CD4-positive, CD25-positive, alpha-beta regulatory T cell (primary cell): ENCODE data around the gene RAB11FIP5. TPM values are rescaled to one million over a fixed set of nuclear protein-coding genes. Genes with fewer than 3 reads are reported as not detected.
A peak's percentile ranks its signal among the peaks of the same experiment; 100 is the strongest.
"Not testable (repeated sequence)": the region's sequence is repeated elsewhere in the genome, so short reads cannot be mapped to it uniquely, and the experiment has no call there.

Source experiments
- ATAC-seq, 2 donors: fragments of 150-1000 bp; cut with Tn5 transposase; one replicate each; pipeline ENCODE4 v1.10.0; 2021; ENCODE audit warnings: low read depth in 2 of 2, moderate number of reproducible peaks in 2 of 2, moderate library complexity in 1 of 2
- DNase-seq, 3 donors: peaks; one replicate each; pipeline versions ENCODE4 v3.0.0 to v3.0.0-alpha.2; 2012 to 2022; ENCODE audit warnings: mixed read lengths in 1 of 3
- H3K27ac ChIP-seq: one replicate; pipeline ENCODE4 v1.7.0; 2013; ENCODE audit warnings: mild to moderate bottlenecking, low read length; ENCODE audit not compliant: insufficient read depth, poor library complexity, severe bottlenecking
- H3K27me3 ChIP-seq: one replicate; pipeline ENCODE4 v1.7.0; 2013; ENCODE audit warnings: low read length; ENCODE audit not compliant: control insufficient read depth, insufficient read depth
- H3K36me3 ChIP-seq: one replicate; pipeline ENCODE4 v1.7.0; 2013; ENCODE audit warnings: mild to moderate bottlenecking, low read length, moderate library complexity; ENCODE audit not compliant: control insufficient read depth, insufficient read depth
- H3K4me1 ChIP-seq: 2 replicates; pipeline ENCODE4 v1.7.0; 2013; ENCODE audit warnings: mild to moderate bottlenecking, low read length; ENCODE audit not compliant: insufficient read depth, control insufficient read depth, poor library complexity, severe bottlenecking
- H3K4me3 ChIP-seq: one replicate; pipeline ENCODE4 v1.7.0; 2013; ENCODE audit warnings: low read depth, mild to moderate bottlenecking, low read length, moderate library complexity
- H3K9me3 ChIP-seq, 2 experiments: 1 replicate in 1 of 2; 2 replicates in 1 of 2; pipeline ENCODE4 v1.7.0; 2013; ENCODE audit warnings: low read length in 2 of 2, mild to moderate bottlenecking in 1 of 2, moderate library complexity in 1 of 2; ENCODE audit not compliant: control insufficient read depth in 2 of 2
- H3K27ac Mint-ChIP-seq, 3 donors: one replicate each; pipeline ENCODE4 v1.8.0; 2020 to 2022; ENCODE audit warnings: mild to moderate bottlenecking in 3 of 3, mixed read lengths in 3 of 3, moderate library complexity in 2 of 3
- H3K27me3 Mint-ChIP-seq: one replicate; pipeline ENCODE4 v1.8.0; 2022; ENCODE audit warnings: mild to moderate bottlenecking, mixed read lengths
- H3K36me3 Mint-ChIP-seq: one replicate; pipeline ENCODE4 v1.8.0; 2020; ENCODE audit warnings: mixed read lengths
- H3K4me1 Mint-ChIP-seq, 4 donors: one replicate each; pipeline ENCODE4 v1.8.0; 2020 to 2022; ENCODE audit warnings: mixed read lengths in 4 of 4, mild to moderate bottlenecking in 1 of 4
- H3K4me3 Mint-ChIP-seq, 4 donors: one replicate each; pipeline ENCODE4 v1.8.0; 2020 to 2022; ENCODE audit warnings: mild to moderate bottlenecking in 4 of 4, mixed read lengths in 4 of 4, moderate library complexity in 3 of 4
- H3K9me3 Mint-ChIP-seq, 7 donors: one replicate each; pipeline ENCODE4 v1.8.0; 2020 to 2022; ENCODE audit warnings: mixed read lengths in 7 of 7, mild to moderate bottlenecking in 3 of 7, moderate library complexity in 2 of 7
- polyA plus RNA-seq, 4 donors: library from polyadenylated mRNA; unstranded; fragments of 300-500 nt; fragmentation: Illumina TruSeq; gene quantifications; one replicate each; pipeline ENCODE4 v1.2.3, GENCODE V29; 2021
- total RNA-seq: library from RNA; stranded (reverse); gene quantifications from one replicate; pipeline ENCODE4 v1.2.3, GENCODE V29; 2022

The RAB11FIP5 gene
- total and polyA plus RNA-seq, 5 donors from 2014 or later: 15.4 to 30.8 (median 21.4) TPM

DNA sequence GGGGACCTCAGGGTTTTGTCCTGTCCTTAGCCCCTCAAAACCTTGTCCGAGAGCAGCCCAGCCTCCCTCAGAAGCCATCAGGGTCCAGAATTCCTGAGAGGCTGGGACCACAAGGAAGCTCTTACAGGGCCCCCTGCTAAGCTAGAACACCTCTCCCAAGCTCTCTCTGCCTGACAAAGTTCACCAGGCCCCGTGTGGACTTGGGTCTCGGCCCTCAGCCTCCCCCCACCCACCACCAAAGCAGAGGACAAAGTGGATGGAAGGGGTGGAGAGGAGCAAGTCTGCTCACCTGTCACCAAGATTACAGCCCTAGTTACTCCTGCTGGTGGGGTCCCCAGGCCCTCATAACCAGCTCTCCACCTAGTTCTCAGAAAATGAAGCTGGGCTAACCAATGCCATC, 16.8 kb downstream of the RAB11FIP5 start:
- no peaks in the 10 kb centered on the region for H3K27me3 ChIP-seq
- H3K36me3 ChIP-seq: no peaks in the 10 kb centered on the region
- Mint-ChIP-seq H3K36me3 (no peaks in the 10 kb centered on the region), H3K27ac (peak overlapping the region in 2 of 3 donors; percentile 26 to 48), H3K4me1 (peaks cover 8 to 34% (median 13%) of the 10 kb centered on the region in 4 donors), H3K27me3 (no peaks in the 10 kb centered on the region), H3K9me3 (no peaks in the 10 kb centered on the region), H3K4me3 (peak overlapping the region in 1 of 4 donors; percentile 77)
- no peaks in the 10 kb centered on the region for H3K9me3 ChIP-seq
- H3K4me1 ChIP-seq: no peaks in the 10 kb centered on the region
- DNase-seq: no peak
- no peak overlapping the region for H3K4me3 ChIP-seq
- no peak overlapping the region for H3K27ac ChIP-seq
- no peak for ATAC-seq

GRCh38 chr2:73093601-73094218, 19.0 kb downstream of the RAB11FIP5 start:
- not testable (repeated sequence) for H3K9me3 Mint-ChIP-seq, H3K4me3 Mint-ChIP-seq, ATAC-seq, H3K27me3 Mint-ChIP-seq, H3K4me1 ChIP-seq, DNase-seq, H3K36me3 Mint-ChIP-seq, H3K4me3 ChIP-seq, H3K36me3 ChIP-seq, H3K27ac ChIP-seq, H3K27me3 ChIP-seq, H3K9me3 ChIP-seq, H3K27ac Mint-ChIP-seq
- H3K4me1 Mint-ChIP-seq: peaks cover 5 to 28% (median 18%) of the 10 kb centered on the region in 4 donors

DNA sequence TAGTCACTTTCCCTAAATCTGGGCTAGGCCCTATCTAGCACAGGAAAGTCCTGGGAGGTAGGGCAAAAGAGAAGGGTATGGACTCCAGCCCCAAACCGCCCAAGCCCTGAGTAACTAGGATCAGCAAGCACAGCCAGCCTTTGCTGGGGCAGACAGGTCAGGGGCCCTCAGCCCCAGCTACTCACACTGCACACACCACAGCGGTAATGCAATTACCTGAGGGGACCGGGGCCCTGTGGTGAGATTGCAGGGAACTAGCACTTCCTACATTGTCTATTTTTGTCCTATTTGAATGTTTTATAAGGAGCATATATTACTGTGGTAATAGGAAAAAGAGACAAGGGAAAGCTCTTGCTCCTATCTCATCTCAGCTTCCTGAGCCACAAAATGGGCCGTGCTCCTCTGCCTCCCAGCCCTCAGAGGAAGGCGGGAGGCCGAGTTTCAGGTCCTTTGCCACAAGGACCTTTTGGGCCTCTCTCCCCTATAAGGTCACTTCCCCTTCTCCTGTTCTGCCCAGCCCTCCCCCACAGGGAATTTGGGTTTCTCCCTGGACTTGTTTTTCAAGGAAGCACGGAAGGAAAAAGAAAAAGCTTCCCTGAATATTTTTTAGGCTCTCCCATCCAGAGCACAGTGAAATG, 20.5 kb downstream of the RAB11FIP5 start:
- Mint-ChIP-seq H3K4me1 (peaks cover 5 to 25% (median 15%) of the 10 kb centered on the region in 4 donors), H3K27me3 (no peaks in the 10 kb centered on the region), H3K27ac (peak overlapping the region in 1 of 3 donors; percentile 56), H3K36me3 (peaks cover 7% of the 10 kb centered on the region), H3K9me3 (no peaks in the 10 kb centered on the region), H3K4me3 (no peak overlapping the region)
- no peaks in the 10 kb centered on the region for H3K9me3 ChIP-seq
- no peak overlapping the region for H3K27ac ChIP-seq
- H3K4me1 ChIP-seq: no peaks in the 10 kb centered on the region
- H3K4me3 ChIP-seq: no peak overlapping the region
- no peaks in the 10 kb centered on the region for H3K27me3 ChIP-seq
- ATAC-seq (no peak), DNase-seq (no peak)
- H3K36me3 ChIP-seq: no peaks in the 10 kb centered on the region

GRCh38 chr2:73091696-73092095, 21.1 kb downstream of the RAB11FIP5 start:
- Histone ChIP-seq H3K4me3 (no peak overlapping the region), H3K9me3 (no peaks in the 10 kb centered on the region), H3K36me3 (no peaks in the 10 kb centered on the region), H3K4me1 (no peaks in the 10 kb centered on the region), H3K27me3 (no peaks in the 10 kb centered on the region), H3K27ac (no peak overlapping the region)
- Mint-ChIP-seq H3K27me3 (no peaks in the 10 kb centered on the region), H3K4me3 (no peak overlapping the region), H3K4me1 (peaks cover 5 to 25% (median 13%) of the 10 kb centered on the region in 4 donors), H3K36me3 (peaks cover 12% of the 10 kb centered on the region), H3K27ac (peak overlapping the region in 1 of 3 donors; percentile 56), H3K9me3 (no peaks in the 10 kb centered on the region)
- DNase-seq (no peak), ATAC-seq (no peak)

GRCh38 chr2:73091164-73091563, 21.6 kb downstream of the RAB11FIP5 start:
- Histone ChIP-seq H3K27me3 (no peaks in the 10 kb centered on the region), H3K9me3 (no peaks in the 10 kb centered on the region), H3K36me3 (no peaks in the 10 kb centered on the region), H3K4me3 (no peak overlapping the region), H3K4me1 (no peaks in the 10 kb centered on the region), H3K27ac (no peak overlapping the region)
- Mint-ChIP-seq H3K27me3 (no peaks in the 10 kb centered on the region), H3K27ac (peak overlapping the region in 1 of 3 donors; percentile 56), H3K4me3 (no peak overlapping the region), H3K9me3 (no peaks in the 10 kb centered on the region), H3K36me3 (peaks cover 12% of the 10 kb centered on the region), H3K4me1 (peaks cover 0 to 20% (median 11%) of the 10 kb centered on the region in 4 donors)
- ATAC-seq (no peak), DNase-seq (no peak)

DNA sequence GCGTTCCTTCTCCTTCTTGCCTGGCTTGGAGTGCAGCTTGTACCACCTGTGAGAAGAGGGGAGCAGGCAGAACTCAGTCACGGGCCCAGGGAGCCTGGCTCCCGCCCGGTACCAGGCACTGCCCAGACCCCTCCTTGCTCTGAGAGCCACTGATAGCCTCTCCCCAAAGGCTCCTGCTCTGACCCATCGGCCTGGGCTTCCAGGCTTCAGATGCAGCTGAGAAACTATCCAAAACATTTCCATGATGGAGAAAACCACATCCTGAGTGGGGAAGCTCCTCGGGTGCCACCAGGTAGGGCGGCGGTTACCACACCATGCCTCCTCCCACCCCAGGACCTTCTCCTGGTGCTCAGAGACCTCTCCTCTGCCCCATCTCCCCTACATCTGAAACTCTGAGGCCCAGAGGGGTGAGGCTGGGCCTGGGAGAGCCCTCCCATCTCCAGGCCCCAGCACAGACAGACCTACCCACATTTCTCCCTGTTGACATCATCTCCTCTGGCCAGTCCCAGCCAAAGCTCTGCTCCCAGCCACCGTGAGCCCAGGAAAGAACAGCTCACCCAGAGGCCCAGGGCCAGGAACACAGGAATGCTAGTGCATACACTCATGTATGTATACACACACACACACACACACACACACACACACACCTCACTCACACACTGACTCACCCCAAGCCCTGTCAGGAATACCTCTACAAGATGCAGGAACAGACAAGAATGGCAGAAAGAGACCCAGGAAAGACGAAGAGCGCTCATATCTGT, 23.3 kb downstream of the RAB11FIP5 start:
- Histone ChIP-seq H3K27ac (no peak overlapping the region), H3K27me3 (no peaks in the 10 kb centered on the region), H3K4me1 (no peaks in the 10 kb centered on the region), H3K4me3 (no peak overlapping the region), H3K36me3 (no peaks in the 10 kb centered on the region), H3K9me3 (no peaks in the 10 kb centered on the region)
- no peaks in the 10 kb centered on the region for H3K27me3 Mint-ChIP-seq
- peak overlapping the region in 2 of 3 donors; percentile 5 to 81 for H3K27ac Mint-ChIP-seq
- no peak for DNase-seq
- no peaks in the 10 kb centered on the region for H3K9me3 Mint-ChIP-seq
- H3K4me1 Mint-ChIP-seq: peaks cover 0 to 26% (median 13%) of the 10 kb centered on the region in 4 donors
- no peak overlapping the region for H3K4me3 Mint-ChIP-seq
- H3K36me3 Mint-ChIP-seq: peaks cover 12% of the 10 kb centered on the region
- ATAC-seq: no peak

GRCh38 chr2:73088703-73089102, 24.0 kb downstream of the RAB11FIP5 start:
- Mint-ChIP-seq H3K4me1 (peaks cover 0 to 20% (median 11%) of the 10 kb centered on the region in 4 donors), H3K27ac (no peak overlapping the region), H3K4me3 (no peak overlapping the region), H3K36me3 (peaks cover 16% of the 10 kb centered on the region), H3K27me3 (no peaks in the 10 kb centered on the region), H3K9me3 (no peaks in the 10 kb centered on the region)
- Histone ChIP-seq H3K36me3 (no peaks in the 10 kb centered on the region), H3K9me3 (no peaks in the 10 kb centered on the region), H3K27ac (no peak overlapping the region), H3K4me3 (no peak overlapping the region), H3K4me1 (no peaks in the 10 kb centered on the region), H3K27me3 (no peaks in the 10 kb centered on the region)
- ATAC-seq (no peak), DNase-seq (no peak)
